Measurements from ENCODE around the gene TRIP4. TPM values are rescaled to one million over a fixed set of nuclear protein-coding genes. Genes with fewer than 3 reads are reported as not detected.

The TRIP4 gene
- total RNA-seq, 1 experiment from 2014 or later: 18.1 TPM

- H3K4me1 ChIP-seq (replicated peaks; ENCODE audit: insufficient read depth): peaks cover 13% of the 10 kb centered on the region
- H3K27ac ChIP-seq: peak within 1 kb of the TSS; percentile 14; the same call in 1 of the 2 replicates
- POLR2A ChIA-PET (ENCODE audit: unreplicated experiment): interaction anchor here (0.6 kb wide), 1 partner anchor 297 kb away, joined by 3 read pairs; no protein-coding TSS in a partner anchor
- H3F3A ChIP-seq (ENCODE audit: insufficient read depth, low read depth): peaks cover 9% of the 10 kb centered on the region; the same call in 1 of the 2 replicates
- no TSS peak for BruUV-seq (replicated peaks)
- TF ChIP-seq CTCF (conservative IDR thresholded peaks at IDR 0.05): no peak
- TF ChIP-seq EZH2 (IDR thresholded peaks at IDR 0.05; ENCODE audit: low read depth): no peak
- no peaks in the 10 kb centered on the region for H3K27me3 ChIP-seq (ENCODE audit: insufficient read depth, low read depth)
- no peaks in the 10 kb centered on the region for H3K9me2 ChIP-seq (ENCODE audit: insufficient read depth)
- intact Hi-C loops (cut with micrococcal nuclease; ENCODE audit: unreplicated experiment): no loop called here
- H3K4me3 ChIP-seq: peak within 1 kb of the TSS; percentile 63
- H4K20me1 ChIP-seq (ENCODE audit: insufficient read depth): no peaks in the 10 kb centered on the region; the same call in 1 of the 2 replicates
- H3K4me2 ChIP-seq: peak within 1 kb of the TSS; percentile 84
- peak; percentile 70 to 97 for DNase-seq
- H3K9me3 ChIP-seq (ENCODE audit: insufficient read depth, low read depth): no peaks in the 10 kb centered on the region
- no peaks in the 10 kb centered on the region for H3K36me3 ChIP-seq (ENCODE audit: low read depth)
- peak within 1 kb of the TSS; percentile 77; the same call in 1 of the 2 replicates for H2AFZ ChIP-seq
- peaks cover 38% of the 10 kb centered on the region for H3K79me2 ChIP-seq (ENCODE audit: low read depth)
- CTCF ChIA-PET: no interaction called here
These were observed 72.6 kb downstream of the TRIP4 start, which contains the start of gene ZNF609 for GRCh38 chr15:64460206-64460723. TSS of gene ZNF609 (plus strand) at chr15:64460578. CDS start at chr15:64499420, 38,842 bp downstream.

- peak overlapping the region; percentile 14 for H3K27ac ChIP-seq
- H3K4me1 ChIP-seq (replicated peaks; ENCODE audit: insufficient read depth): peaks cover 13% of the 10 kb centered on the region
- POLR2A ChIA-PET (ENCODE audit: unreplicated experiment): interaction anchor here (0.5 to 0.6 kb wide), 4 partner anchors 20 to 970 kb away, joined by 3 to 8 read pairs (median 4); no protein-coding TSS in a partner anchor
- H2AFZ ChIP-seq: 0 out of 2 replicates have a peak overlapping the region, but pooled peaks have one; percentile 58
- H3K36me3 ChIP-seq (ENCODE audit: low read depth): no peaks in the 10 kb centered on the region
- BruUV-seq (replicated peaks): no TSS peak
- H4K20me1 ChIP-seq (ENCODE audit: insufficient read depth): no peaks in the 10 kb centered on the region; the same call in 1 of the 2 replicates
- DNase-seq: peak; percentile 33 to 59
- TF ChIP-seq CTCF (conservative IDR thresholded peaks at IDR 0.05) (no peak), EZH2 (IDR thresholded peaks at IDR 0.05; ENCODE audit: low read depth) (no peak)
- CTCF ChIA-PET: interaction anchor here (0.6 kb wide), 1 partner anchor 961 kb away, joined by 3 read pairs; no protein-coding TSS in a partner anchor
- H3F3A ChIP-seq (ENCODE audit: insufficient read depth, low read depth): peaks cover 9% of the 10 kb centered on the region; the same call in 1 of the 2 replicates
- H3K9me3 ChIP-seq (ENCODE audit: insufficient read depth, low read depth): no peaks in the 10 kb centered on the region
- no peaks in the 10 kb centered on the region for H3K27me3 ChIP-seq (ENCODE audit: insufficient read depth, low read depth)
- peak overlapping the region; percentile 78 for H3K4me2 ChIP-seq
- H3K9me2 ChIP-seq (ENCODE audit: insufficient read depth): no peaks in the 10 kb centered on the region
- peak overlapping the region; percentile 63 for H3K4me3 ChIP-seq
- peaks cover 43% of the 10 kb centered on the region for H3K79me2 ChIP-seq (ENCODE audit: low read depth)
- intact Hi-C loops (cut with micrococcal nuclease; ENCODE audit: unreplicated experiment): no loop called here
These were observed 73.4 kb downstream of the TRIP4 start for GRCh38 chr15:64460724-64461720.

GRCh38 chr15:64461721-64462162 lies 74.1 kb downstream of the TRIP4 start:
- POLR2A ChIA-PET (ENCODE audit: unreplicated experiment): interaction anchor here (0.6 kb wide), 3 partner anchors 215 to 971 kb away, joined by 3 to 4 read pairs (median 3); no protein-coding TSS in a partner anchor

More at GRCh38 chr15:64461721-64462162, 74.1 kb downstream of the TRIP4 start:
- H3K9me3 ChIP-seq (ENCODE audit: insufficient read depth, low read depth): no peaks in the 10 kb centered on the region
- H3K27ac ChIP-seq: peak overlapping the region; percentile 14
- peaks cover 9% of the 10 kb centered on the region; the same call in 1 of the 2 replicates for H3F3A ChIP-seq (ENCODE audit: insufficient read depth, low read depth)
- CTCF ChIA-PET: interaction anchor here (0.6 kb wide), 1 partner anchor 960 kb away, joined by 3 read pairs; no protein-coding TSS in a partner anchor
- 0 out of 2 replicates have a peak overlapping the region, but pooled peaks have one; percentile 58 for H2AFZ ChIP-seq
- H4K20me1 ChIP-seq (ENCODE audit: insufficient read depth): peaks cover 1% of the 10 kb centered on the region; the same call in 1 of the 2 replicates
- peak overlapping the region; percentile 61 for H3K4me3 ChIP-seq
- no peak for DNase-seq
- TF ChIP-seq CTCF (conservative IDR thresholded peaks at IDR 0.05) (no peak), EZH2 (IDR thresholded peaks at IDR 0.05; ENCODE audit: low read depth) (no peak)
- no peaks in the 10 kb centered on the region for H3K27me3 ChIP-seq (ENCODE audit: insufficient read depth, low read depth)
- peaks cover 13% of the 10 kb centered on the region for H3K4me1 ChIP-seq (replicated peaks; ENCODE audit: insufficient read depth)
- H3K79me2 ChIP-seq (ENCODE audit: low read depth): peaks cover 49% of the 10 kb centered on the region
- peak overlapping the region; percentile 78 for H3K4me2 ChIP-seq
- H3K36me3 ChIP-seq (ENCODE audit: low read depth): no peaks in the 10 kb centered on the region
- intact Hi-C loops (cut with micrococcal nuclease; ENCODE audit: unreplicated experiment): no loop called here
- no peaks in the 10 kb centered on the region for H3K9me2 ChIP-seq (ENCODE audit: insufficient read depth)
- BruUV-seq (replicated peaks): TSS peak; percentile 42
